ENCODE measurements around the gene SPAM1.

DNA sequence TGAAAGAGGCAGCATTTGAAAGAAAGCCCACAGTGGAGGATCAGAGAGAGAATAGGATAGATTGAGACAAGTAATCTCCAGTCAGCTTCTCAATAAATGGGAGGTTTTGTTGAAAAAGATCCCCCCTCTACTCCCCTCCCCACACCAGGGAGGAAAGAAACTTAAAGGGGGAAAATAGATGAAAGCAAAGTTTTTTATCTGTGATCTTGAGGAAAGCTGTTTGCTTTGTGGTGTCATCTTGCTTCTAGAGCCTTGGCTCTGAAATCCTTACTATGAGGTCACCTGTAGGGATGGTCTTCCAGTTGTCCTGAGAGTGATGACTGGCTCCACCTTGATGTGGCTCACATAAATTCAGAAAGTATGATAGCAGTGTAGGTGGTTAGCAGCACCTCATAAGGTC is at the start of gene SPAM1:
- TF ChIP-seq, protein P1, sequence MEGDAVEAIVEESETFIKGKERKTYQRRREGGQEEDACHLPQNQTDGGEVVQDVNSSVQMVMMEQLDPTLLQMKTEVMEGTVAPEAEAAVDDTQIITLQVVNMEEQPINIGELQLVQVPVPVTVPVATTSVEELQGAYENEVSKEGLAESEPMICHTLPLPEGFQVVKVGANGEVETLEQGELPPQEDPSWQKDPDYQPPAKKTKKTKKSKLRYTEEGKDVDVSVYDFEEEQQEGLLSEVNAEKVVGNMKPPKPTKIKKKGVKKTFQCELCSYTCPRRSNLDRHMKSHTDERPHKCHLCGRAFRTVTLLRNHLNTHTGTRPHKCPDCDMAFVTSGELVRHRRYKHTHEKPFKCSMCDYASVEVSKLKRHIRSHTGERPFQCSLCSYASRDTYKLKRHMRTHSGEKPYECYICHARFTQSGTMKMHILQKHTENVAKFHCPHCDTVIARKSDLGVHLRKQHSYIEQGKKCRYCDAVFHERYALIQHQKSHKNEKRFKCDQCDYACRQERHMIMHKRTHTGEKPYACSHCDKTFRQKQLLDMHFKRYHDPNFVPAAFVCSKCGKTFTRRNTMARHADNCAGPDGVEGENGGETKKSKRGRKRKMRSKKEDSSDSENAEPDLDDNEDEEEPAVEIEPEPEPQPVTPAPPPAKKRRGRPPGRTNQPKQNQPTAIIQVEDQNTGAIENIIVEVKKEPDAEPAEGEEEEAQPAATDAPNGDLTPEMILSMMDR (conservative IDR thresholded peaks at IDR 0.05; ENCODE audit: low read depth in 2 of 2), result no peak
- no peak for TF ChIP-seq POLR2AphosphoS5 (IDR thresholded peaks at IDR 0.05; ENCODE audit: low read depth)
- TF ChIP-seq CREB1 (CRISPR knock-in tag; IDR thresholded peaks at IDR 0.05; ENCODE audit: low read depth), result no peak
- TF ChIP-seq, protein P2, sequence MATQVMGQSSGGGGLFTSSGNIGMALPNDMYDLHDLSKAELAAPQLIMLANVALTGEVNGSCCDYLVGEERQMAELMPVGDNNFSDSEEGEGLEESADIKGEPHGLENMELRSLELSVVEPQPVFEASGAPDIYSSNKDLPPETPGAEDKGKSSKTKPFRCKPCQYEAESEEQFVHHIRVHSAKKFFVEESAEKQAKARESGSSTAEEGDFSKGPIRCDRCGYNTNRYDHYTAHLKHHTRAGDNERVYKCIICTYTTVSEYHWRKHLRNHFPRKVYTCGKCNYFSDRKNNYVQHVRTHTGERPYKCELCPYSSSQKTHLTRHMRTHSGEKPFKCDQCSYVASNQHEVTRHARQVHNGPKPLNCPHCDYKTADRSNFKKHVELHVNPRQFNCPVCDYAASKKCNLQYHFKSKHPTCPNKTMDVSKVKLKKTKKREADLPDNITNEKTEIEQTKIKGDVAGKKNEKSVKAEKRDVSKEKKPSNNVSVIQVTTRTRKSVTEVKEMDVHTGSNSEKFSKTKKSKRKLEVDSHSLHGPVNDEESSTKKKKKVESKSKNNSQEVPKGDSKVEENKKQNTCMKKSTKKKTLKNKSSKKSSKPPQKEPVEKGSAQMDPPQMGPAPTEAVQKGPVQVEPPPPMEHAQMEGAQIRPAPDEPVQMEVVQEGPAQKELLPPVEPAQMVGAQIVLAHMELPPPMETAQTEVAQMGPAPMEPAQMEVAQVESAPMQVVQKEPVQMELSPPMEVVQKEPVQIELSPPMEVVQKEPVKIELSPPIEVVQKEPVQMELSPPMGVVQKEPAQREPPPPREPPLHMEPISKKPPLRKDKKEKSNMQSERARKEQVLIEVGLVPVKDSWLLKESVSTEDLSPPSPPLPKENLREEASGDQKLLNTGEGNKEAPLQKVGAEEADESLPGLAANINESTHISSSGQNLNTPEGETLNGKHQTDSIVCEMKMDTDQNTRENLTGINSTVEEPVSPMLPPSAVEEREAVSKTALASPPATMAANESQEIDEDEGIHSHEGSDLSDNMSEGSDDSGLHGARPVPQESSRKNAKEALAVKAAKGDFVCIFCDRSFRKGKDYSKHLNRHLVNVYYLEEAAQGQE (IDR thresholded peaks at IDR 0.05; ENCODE audit: unreplicated experiment), result no peak
- TF ChIP-seq, protein P3, sequence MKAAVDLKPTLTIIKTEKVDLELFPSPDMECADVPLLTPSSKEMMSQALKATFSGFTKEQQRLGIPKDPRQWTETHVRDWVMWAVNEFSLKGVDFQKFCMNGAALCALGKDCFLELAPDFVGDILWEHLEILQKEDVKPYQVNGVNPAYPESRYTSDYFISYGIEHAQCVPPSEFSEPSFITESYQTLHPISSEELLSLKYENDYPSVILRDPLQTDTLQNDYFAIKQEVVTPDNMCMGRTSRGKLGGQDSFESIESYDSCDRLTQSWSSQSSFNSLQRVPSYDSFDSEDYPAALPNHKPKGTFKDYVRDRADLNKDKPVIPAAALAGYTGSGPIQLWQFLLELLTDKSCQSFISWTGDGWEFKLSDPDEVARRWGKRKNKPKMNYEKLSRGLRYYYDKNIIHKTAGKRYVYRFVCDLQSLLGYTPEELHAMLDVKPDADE (IDR thresholded peaks at IDR 0.05), result no peak
